Measurements from ENCODE around the gene LYRM1. TPM values are rescaled to one million over a fixed set of nuclear protein-coding genes. Genes with fewer than 3 reads are reported as not detected.
A peak's percentile ranks its signal among the peaks of the same experiment; 100 is the strongest.

LYRM1 gene
- total and polyA plus RNA-seq, 2 of the 4 experiments (the other 2 are of a cell fraction) = 19.0 to 35.0 TPM

DNA sequence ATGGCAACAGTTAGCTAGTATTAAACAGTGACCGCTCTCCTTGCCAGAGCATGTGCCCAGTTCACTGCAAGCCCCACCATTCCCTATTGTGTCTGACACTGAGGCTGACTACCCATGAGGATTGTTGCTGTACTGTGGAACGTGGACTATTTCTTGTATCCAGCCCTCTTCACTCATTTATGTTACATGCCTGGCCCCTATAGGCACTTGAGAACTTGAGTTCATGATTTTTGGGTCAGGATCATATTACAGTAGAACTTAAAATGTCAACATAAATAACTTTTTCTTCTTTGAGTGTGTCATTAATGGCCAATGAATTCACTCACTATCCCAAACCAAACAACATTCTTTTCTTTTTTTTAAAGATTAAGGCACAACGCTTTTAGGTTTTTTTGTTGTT, 55.7 kb downstream of the LYRM1 start:
- Histone ChIP-seq H3K4ac (ENCODE audit: low read depth, low read length) (no peak overlapping the region), H4K20me1 (ENCODE audit: insufficient read depth, low read length) (no peaks in the 10 kb centered on the region), H4K91ac (ENCODE audit: insufficient read depth, low read depth, low read length) (no peak overlapping the region), H3K79me1 (ENCODE audit: low read depth in 1 of 2, low read length in 2 of 2) (no peaks in the 10 kb centered on the region), H3K36me3 (ENCODE audit: control insufficient read depth, insufficient read depth, low read length) (no peaks in the 10 kb centered on the region), H3K4me3 (ENCODE audit: insufficient read depth, low read depth, low read length) (no peak overlapping the region), H3K27ac (ENCODE audit: insufficient read depth, low read length) (no peak overlapping the region), H3K9me1 (ENCODE audit: insufficient read depth, low read length) (no peaks in the 10 kb centered on the region), H4K5ac (ENCODE audit: low read depth, low read length) (no peak overlapping the region), H3K4me2 (ENCODE audit: low read depth, low read length) (no peak overlapping the region), H3K9ac (ENCODE audit: low read depth, low read length) (no peak overlapping the region), H3K18ac (ENCODE audit: low read depth, low read length) (no peak overlapping the region), H3K9me3 (ENCODE audit: control insufficient read depth, insufficient read depth, low read length) (no peaks in the 10 kb centered on the region), H2AFZ (replicated peaks; ENCODE audit: low read length, poor library complexity) (no peak overlapping the region), H3K14ac (replicated peaks; ENCODE audit: low read depth, low read length) (no peak overlapping the region), H3K23ac (ENCODE audit: low read depth, low read length) (no peak overlapping the region), H2AK5ac (ENCODE audit: low read depth, low read length) (no peak overlapping the region), H2BK15ac (ENCODE audit: low read depth, low read length) (no peak overlapping the region), H3K4me1 (ENCODE audit: control insufficient read depth, insufficient read depth, low read length) (peaks cover 2% of the 10 kb centered on the region; the same call in 1 of the 2 replicates), H4K8ac (ENCODE audit: low read depth in 2 of 2, low read length in 2 of 2) (no peak overlapping the region), H3K56ac (ENCODE audit: extremely low read depth, insufficient read depth, low read length) (no peak overlapping the region), H3K27me3 (ENCODE audit: control insufficient read depth, insufficient read depth, low read length) (no peaks in the 10 kb centered on the region), H2BK120ac (ENCODE audit: low read depth, low read length) (no peak overlapping the region), H2AK9ac (replicated peaks; ENCODE audit: low read depth, low read length, poor library complexity) (no peak overlapping the region), H2BK20ac (ENCODE audit: low read depth, low read length) (no peak overlapping the region), H2BK5ac (ENCODE audit: low read depth, low read length, poor library complexity, severe bottlenecking) (no peak overlapping the region)
- no TSS peak for BruUV-seq (replicated peaks)
- ATAC-seq (ENCODE audit: low read depth) (peak; percentile 68), DNase-seq (peak; percentile 45)
- dilution Hi-C loops (cut with HindIII; ENCODE audit: low sequenced_read_pairs, unreplicated experiment) = no loop called here
- intact Hi-C loops (cut with micrococcal nuclease) = loop anchor here (1.0 kb wide), 1 partner anchor 106 kb away; no protein-coding TSS in a partner anchor
- in situ Hi-C loops (cut with MboI; ENCODE audit: low sequenced_read_pairs) = no loop called here
- POLR2A ChIA-PET (ENCODE audit: unreplicated experiment) = no interaction called here
- CTCF ChIA-PET = no interaction called here
- TF ChIP-seq USF2 (IDR thresholded peaks at IDR 0.05; ENCODE audit: low read depth, low read length) = no peak
- peak; percentile 32; the same call in 1 of the 2 replicates for TF ChIP-seq RAD21 (IDR thresholded peaks at IDR 0.05; ENCODE audit: low read length)
- WGBS, 2 experiments (ENCODE audit: extremely low coverage in 2 of 2, insufficient read length in 1 of 2) = no CpG with 5 or more reads among the region's 3 CpGs

Measured in IMR-90 (cell line).